ENCODE results near the gene TBL3. TPM values are rescaled to one million over a fixed set of nuclear protein-coding genes. Genes with fewer than 3 reads are reported as not detected.
A peak's percentile ranks its signal among the peaks of the same experiment; 100 is the strongest.

Gene TBL3
- total RNA-seq, 2 experiments from 2014 or later = 12.7 to 15.5 TPM

GRCh38 chr16:1991588-1991947 lies 19.7 kb downstream of the TBL3 start:
- TF ChIP-seq CTCF (IDR thresholded peaks at IDR 0.05) = no peak
- intact Hi-C loops (cut with DNase I, micrococcal nuclease) = loop anchor here in 1 of 2 experiments (5.0 kb wide), 1 partner anchor 49 kb away; the partner anchor contains the start of gene MSRB1
- Mint-ChIP-seq H3K9me3 (no peaks in the 10 kb centered on the region), H3K36me3 (ENCODE audit: low read depth) (peaks cover 5% of the 10 kb centered on the region), H3K27ac (peak overlapping the region; percentile 79), H3K4me1 (ENCODE audit: low read depth) (peaks cover 26% of the 10 kb centered on the region), H3K4me3 (peak overlapping the region; percentile 80), H3K27me3 (peaks cover 24% of the 10 kb centered on the region)
- ChIA-PET CTCF (interaction anchor here (0.8 to 3.2 kb wide), 3 partner anchors 12 to 149 kb away, joined by 4 to 17 read pairs (median 6); no protein-coding TSS in a partner anchor), POLR2A (interaction anchor here (0.7 to 5.1 kb wide), 8 partner anchors 8 to 529 kb away, joined by 3 to 55 read pairs (median 4); partner anchors contain the start of genes AMDHD2, GFER, NTHL1 and RPS2)
- H3K27ac ChIP-seq (ENCODE audit: low read depth in 1 of 2, low read length in 2 of 2) = peak overlapping the region in 1 of 2 donors; percentile 56
- peak overlapping the region; percentile 55 for H3K4me3 ChIP-seq (ENCODE audit: low read length)
- H3K27me3 ChIP-seq (ENCODE audit: control insufficient read depth in 1 of 2, insufficient read depth in 2 of 2, low read length in 2 of 2) = peaks cover 13 to 15% of the 10 kb centered on the region in 2 experiments
- peaks cover 0 to 18% of the 10 kb centered on the region in 2 experiments for H3K9me3 ChIP-seq (ENCODE audit: control insufficient read depth in 1 of 2, insufficient read depth in 1 of 2, low read length in 2 of 2)
- H3K4me1 ChIP-seq (ENCODE audit: insufficient read depth, low read length) = peaks cover 26% of the 10 kb centered on the region
- DNase-seq (no peak), ATAC-seq (ENCODE audit: poor library complexity) (no peak)
- H3K36me3 ChIP-seq (ENCODE audit: insufficient read depth, low read length) = no peaks in the 10 kb centered on the region

- DNase-seq = peak; percentile 95 to 100 (median 98)
- peaks cover 26% of the 10 kb centered on the region for H3K4me1 Mint-ChIP-seq (ENCODE audit: low read depth)
- H3K27me3 Mint-ChIP-seq = peaks cover 20% of the 10 kb centered on the region
- POLR2A ChIA-PET = interaction anchor here (0.7 to 5.1 kb wide), 9 partner anchors 8 to 529 kb away, joined by 3 to 55 read pairs (median 5); partner anchors contain the start of genes AMDHD2, GFER, NOXO1 and NTHL1
- H3K9me3 Mint-ChIP-seq = no peaks in the 10 kb centered on the region
- CTCF ChIA-PET = interaction anchor here (0.8 to 3.2 kb wide), 4 partner anchors 12 to 148 kb away, joined by 4 to 17 read pairs (median 6); no protein-coding TSS in a partner anchor
- no peak for TF ChIP-seq CTCF (IDR thresholded peaks at IDR 0.05)
- Histone ChIP-seq H3K4me1 (ENCODE audit: insufficient read depth, low read length) (peaks cover 26% of the 10 kb centered on the region), H3K9me3 (ENCODE audit: control insufficient read depth in 1 of 2, insufficient read depth in 1 of 2, low read length in 2 of 2) (peaks cover 0 to 18% of the 10 kb centered on the region in 2 experiments), H3K4me3 (ENCODE audit: low read length) (peak overlapping the region; percentile 55), H3K27me3 (ENCODE audit: control insufficient read depth in 1 of 2, insufficient read depth in 2 of 2, low read length in 2 of 2) (peaks cover 13 to 15% of the 10 kb centered on the region in 2 experiments), H3K27ac (ENCODE audit: low read depth in 1 of 2, low read length in 2 of 2) (peak overlapping the region in 1 of 2 donors; percentile 56), H3K36me3 (ENCODE audit: insufficient read depth, low read length) (peaks cover 3% of the 10 kb centered on the region)
- intact Hi-C loops (cut with DNase I, micrococcal nuclease) = loop anchor here in 1 of 2 experiments (1.0 to 5.0 kb wide), 3 partner anchors 17 to 50 kb away; partner anchors contain the start of genes MSRB1 and ZNF598
- H3K36me3 Mint-ChIP-seq (ENCODE audit: low read depth) = peaks cover under 1% of the 10 kb centered on the region
- peak; percentile 86 for ATAC-seq (ENCODE audit: poor library complexity)
- H3K27ac Mint-ChIP-seq = peak overlapping the region; percentile 79
- H3K4me3 Mint-ChIP-seq = peak overlapping the region; percentile 65
Measured at GRCh38 chr16:1991948-1992703, 20.3 kb downstream of the TBL3 start.

- ATAC-seq (ENCODE audit: poor library complexity) = no peak
- DNase-seq = no peak
- ChIA-PET CTCF (interaction anchor here (1.0 to 3.2 kb wide), 3 partner anchors 11 to 148 kb away, joined by 6 to 17 read pairs (median 6); no protein-coding TSS in a partner anchor), POLR2A (interaction anchor here (1.0 to 5.1 kb wide), 6 partner anchors 9 to 162 kb away, joined by 3 to 55 read pairs (median 13); partner anchors contain the start of genes GFER, NOXO1, RPS2 and TBL3)
- H3K27me3 ChIP-seq (ENCODE audit: control insufficient read depth in 1 of 2, insufficient read depth in 2 of 2, low read length in 2 of 2) = peaks cover 13 to 15% of the 10 kb centered on the region in 2 experiments
- H3K4me1 Mint-ChIP-seq (ENCODE audit: low read depth) = peaks cover 26% of the 10 kb centered on the region
- no peaks in the 10 kb centered on the region for H3K9me3 Mint-ChIP-seq
- H3K27ac Mint-ChIP-seq = peak overlapping the region; percentile 78
- peak overlapping the region in 1 of 2 donors; percentile 21 for H3K27ac ChIP-seq (ENCODE audit: low read depth in 1 of 2, low read length in 2 of 2)
- H3K4me3 Mint-ChIP-seq = no peak overlapping the region
- no peak overlapping the region for H3K4me3 ChIP-seq (ENCODE audit: low read length)
- H3K36me3 ChIP-seq (ENCODE audit: insufficient read depth, low read length) = peaks cover 5% of the 10 kb centered on the region
- H3K36me3 Mint-ChIP-seq (ENCODE audit: low read depth) = peaks cover 5% of the 10 kb centered on the region
- intact Hi-C loops (cut with DNase I, micrococcal nuclease) = loop anchor here in 1 of 2 experiments (1.0 to 5.0 kb wide), 3 partner anchors 16 to 51 kb away; partner anchors contain the start of genes MSRB1 and ZNF598
- H3K4me1 ChIP-seq (ENCODE audit: insufficient read depth, low read length) = peaks cover 26% of the 10 kb centered on the region
- no peak for TF ChIP-seq CTCF (IDR thresholded peaks at IDR 0.05)
- peaks cover 19% of the 10 kb centered on the region for H3K27me3 Mint-ChIP-seq
- peaks cover 0 to 18% of the 10 kb centered on the region in 2 experiments for H3K9me3 ChIP-seq (ENCODE audit: control insufficient read depth in 1 of 2, insufficient read depth in 1 of 2, low read length in 2 of 2)
Measured at GRCh38 chr16:1992704-1993317, 21.0 kb downstream of the TBL3 start.

All from CD4-positive, alpha-beta T cell (primary cell).